ENCODE measurements around the gene NCOA7.
A peak's percentile ranks its signal among the peaks of the same experiment; 100 is the strongest.

The NCOA7 gene

GRCh38 chr6:125746019-125746414 is 44.7 kb upstream of the NCOA7 start:
- no peaks in the 10 kb centered on the region for H3K9me2 ChIP-seq (ENCODE audit: low read depth, low read length)
- peak overlapping the region; percentile 72 for H3K4me3 ChIP-seq (ENCODE audit: low read depth, low read length, poor library complexity, severe bottlenecking)
- H4K20me1 ChIP-seq (ENCODE audit: insufficient read depth, low read length) = no peaks in the 10 kb centered on the region
- TF ChIP-seq CTCF (IDR thresholded peaks at IDR 0.05; ENCODE audit: low read length) (no peak), EZH2 (IDR thresholded peaks at IDR 0.05; ENCODE audit: borderline replicate concordance, low read length) (no peak)
- H3K79me2 ChIP-seq (ENCODE audit: insufficient read depth, low read length) = peaks cover 12% of the 10 kb centered on the region
- peak overlapping the region; percentile 92 for H3K4me2 ChIP-seq (ENCODE audit: low read length)
- no peak overlapping the region for H2AFZ ChIP-seq (ENCODE audit: low read length)
- H3K27me3 ChIP-seq (ENCODE audit: insufficient read depth, low read length) = no peaks in the 10 kb centered on the region
- H3K9ac ChIP-seq (ENCODE audit: low read length) = peak overlapping the region; percentile 96
- peaks cover 76% of the 10 kb centered on the region for H3K4me1 ChIP-seq (ENCODE audit: insufficient read depth, low read length, severe bottlenecking)
- no peaks in the 10 kb centered on the region for H3K9me3 ChIP-seq (ENCODE audit: low read length)
- H3F3A ChIP-seq (ENCODE audit: insufficient read depth, low read length) = peaks cover 4% of the 10 kb centered on the region; the same call in 1 of the 2 replicates
- H3K36me3 ChIP-seq (ENCODE audit: insufficient read depth, low read length) = no peaks in the 10 kb centered on the region
- H3K27ac ChIP-seq (ENCODE audit: low read depth, low read length, poor library complexity, severe bottlenecking) = peak overlapping the region; percentile 98

- Histone ChIP-seq H3K9me2 (ENCODE audit: low read depth, low read length) (no peaks in the 10 kb centered on the region), H3F3A (ENCODE audit: insufficient read depth, low read length) (peaks cover 4% of the 10 kb centered on the region; the same call in 1 of the 2 replicates), H4K20me1 (ENCODE audit: insufficient read depth, low read length) (no peaks in the 10 kb centered on the region), H3K9ac (ENCODE audit: low read length) (peak overlapping the region; percentile 96), H3K79me2 (ENCODE audit: insufficient read depth, low read length) (peaks cover 18% of the 10 kb centered on the region), H2AFZ (ENCODE audit: low read length) (no peak overlapping the region), H3K27ac (ENCODE audit: low read depth, low read length, poor library complexity, severe bottlenecking) (peak overlapping the region; percentile 98), H3K9me3 (ENCODE audit: low read length) (no peaks in the 10 kb centered on the region), H3K4me2 (ENCODE audit: low read length) (peak overlapping the region; percentile 92), H3K4me1 (ENCODE audit: insufficient read depth, low read length, severe bottlenecking) (peaks cover 74% of the 10 kb centered on the region), H3K36me3 (ENCODE audit: insufficient read depth, low read length) (no peaks in the 10 kb centered on the region), H3K4me3 (ENCODE audit: low read depth, low read length, poor library complexity, severe bottlenecking) (peak overlapping the region; percentile 72), H3K27me3 (ENCODE audit: insufficient read depth, low read length) (no peaks in the 10 kb centered on the region)
- TF ChIP-seq CTCF (IDR thresholded peaks at IDR 0.05; ENCODE audit: low read length) = peak; percentile 21; the same call in 1 of the 2 replicates
- TF ChIP-seq EZH2 (IDR thresholded peaks at IDR 0.05; ENCODE audit: borderline replicate concordance, low read length) = no peak
These were observed 43.8 kb upstream of the NCOA7 start for GRCh38 chr6:125746731-125747588.

GRCh38 chr6:125747589-125748405 is 43.0 kb upstream of the NCOA7 start:
- H3K4me3 ChIP-seq (ENCODE audit: low read depth, low read length, poor library complexity, severe bottlenecking) = peak overlapping the region; percentile 72
- H3K9ac ChIP-seq (ENCODE audit: low read length) = peak overlapping the region; percentile 96
- peaks cover 4% of the 10 kb centered on the region; the same call in 1 of the 2 replicates for H3F3A ChIP-seq (ENCODE audit: insufficient read depth, low read length)
- H3K9me3 ChIP-seq (ENCODE audit: low read length) = no peaks in the 10 kb centered on the region
- peak overlapping the region; percentile 98 for H3K27ac ChIP-seq (ENCODE audit: low read depth, low read length, poor library complexity, severe bottlenecking)
- H3K79me2 ChIP-seq (ENCODE audit: insufficient read depth, low read length) = peaks cover 18% of the 10 kb centered on the region
- H3K4me2 ChIP-seq (ENCODE audit: low read length) = peak overlapping the region; percentile 92
- H4K20me1 ChIP-seq (ENCODE audit: insufficient read depth, low read length) = no peaks in the 10 kb centered on the region
- no peak for TF ChIP-seq CTCF (IDR thresholded peaks at IDR 0.05; ENCODE audit: low read length)
- no peak for TF ChIP-seq EZH2 (IDR thresholded peaks at IDR 0.05; ENCODE audit: borderline replicate concordance, low read length)
- H3K9me2 ChIP-seq (ENCODE audit: low read depth, low read length) = no peaks in the 10 kb centered on the region
- H3K27me3 ChIP-seq (ENCODE audit: insufficient read depth, low read length) = no peaks in the 10 kb centered on the region
- H2AFZ ChIP-seq (ENCODE audit: low read length) = no peak overlapping the region
- H3K36me3 ChIP-seq (ENCODE audit: insufficient read depth, low read length) = peaks cover 4% of the 10 kb centered on the region; the same call in 1 of the 2 replicates
- peaks cover 74% of the 10 kb centered on the region for H3K4me1 ChIP-seq (ENCODE audit: insufficient read depth, low read length, severe bottlenecking)
